GM12878 (cell line): ENCODE data around the gene CSDE1.
"Not testable (repeated sequence)": the region's sequence is repeated elsewhere in the genome, so short reads cannot be mapped to it uniquely, and the experiment has no call there.

Source experiments
- BACH1 ChIP-seq: fragments of 450-650 bp; IDR thresholded peaks from 2 replicates; pipeline ENCODE4 v1.6.1; 2017; ENCODE audit warnings: mild to moderate bottlenecking, borderline replicate concordance
- BHLHE40 ChIP-seq, 2 experiments: fragments of 450-650 bp in 1 of 2; IDR thresholded peaks; 2 replicates each; pipeline ENCODE4 v1.6.1; 2011 to 2017; ENCODE audit warnings: low read depth in 2 of 2, borderline replicate concordance in 1 of 2, improper control_type of control experiment in 1 of 2, low read length in 1 of 2, mild to moderate bottlenecking in 1 of 2
- CTCF ChIP-seq, 3 experiments: IDR thresholded peaks in 2 of 3; conservative IDR thresholded peaks in 1 of 3; 2 replicates each; pipeline ENCODE4 v1.5.1; 2011; ENCODE audit warnings: low read depth in 3 of 3, low read length in 3 of 3, mild to moderate bottlenecking in 3 of 3, control low read depth in 2 of 3, moderate library complexity in 2 of 3, inconsistent platforms in 1 of 3, mixed read lengths in 1 of 3; ENCODE audit not compliant: control insufficient read depth in 2 of 3, insufficient read depth in 1 of 3; ENCODE audit errors: extremely low read depth in 1 of 3
- MXI1 ChIP-seq: fragments of 150-350 bp; IDR thresholded peaks from 2 replicates; pipeline ENCODE4 v1.6.1; 2011; ENCODE audit warnings: low read depth, mild to moderate bottlenecking, inconsistent platforms, low read length, improper control_type of control experiment
- POLR2A ChIP-seq: IDR thresholded peaks from 2 replicates; pipeline ENCODE4 v1.6.1; 2011; ENCODE audit warnings: low read depth, mild to moderate bottlenecking, low read length
- POU2F2 ChIP-seq: IDR thresholded peaks from 3 replicates; pipeline ENCODE4 v1.6.1; 2011; ENCODE audit warnings: low read depth, mild to moderate bottlenecking, low read length, borderline replicate concordance
- RELA ChIP-seq: fragments of 450-650 bp; IDR thresholded peaks from 2 replicates; pipeline ENCODE4 v1.8.0; 2014; ENCODE audit warnings: borderline replicate concordance; ENCODE audit not compliant: partially characterized antibody
- RFX5 ChIP-seq: IDR thresholded peaks from 2 replicates; pipeline ENCODE4 v1.6.1; 2011; ENCODE audit warnings: low read depth, low read length, improper control_type of control experiment
- SIX5 ChIP-seq: IDR thresholded peaks from 2 replicates; pipeline ENCODE4 v1.6.1; 2011; ENCODE audit warnings: mild to moderate bottlenecking, low read depth, low read length, moderate library complexity; ENCODE audit not compliant: severe bottlenecking
- SUPT20H ChIP-seq: IDR thresholded peaks from 2 replicates; pipeline ENCODE4 v1.6.1; 2011; ENCODE audit warnings: low read depth, mild to moderate bottlenecking, low read length, moderate library complexity, borderline replicate concordance; ENCODE audit not compliant: control insufficient read depth
- YY1 ChIP-seq: IDR thresholded peaks from 2 replicates; pipeline ENCODE4 v1.6.1; 2011; ENCODE audit warnings: low read depth, mild to moderate bottlenecking, low read length
- ZNF384 ChIP-seq: IDR thresholded peaks from 2 replicates; pipeline ENCODE4 v1.6.1; 2012; ENCODE audit warnings: low read depth, mild to moderate bottlenecking, low read length, improper control_type of control experiment, borderline replicate concordance

- TF ChIP-seq SIX5; CTCF (IDR thresholded peaks at IDR 0.05 in 2 of 3, conservative IDR thresholded peaks at IDR 0.05 in 1 of 3; ENCODE audit: control insufficient read depth in 2 of 3, extremely low read depth in 1 of 3, insufficient read depth in 1 of 3, low read depth in 3 of 3, low read length in 3 of 3); BHLHE40 (IDR thresholded peaks at IDR 0.05; ENCODE audit: borderline replicate concordance in 1 of 2, low read depth in 2 of 2, low read length in 1 of 2); YY1; RELA; POLR2A; RFX5; MXI1; BACH1; POU2F2; SUPT20H; ZNF384: not testable (repeated sequence)
Measured at GRCh38 chr1:114753702-114754101, 4.1 kb downstream of the CSDE1 start.
